Measurements from ENCODE around the gene ABCF2.

GRCh38 chr7:151244841-151245346 lies 17.9 kb upstream of the ABCF2 start:
- TF ChIP-seq GATA2 (IDR thresholded peaks at IDR 0.05; ENCODE audit: low read depth, low read length) (no peak), GATA3 (IDR thresholded peaks at IDR 0.05; ENCODE audit: low read depth, low read length) (no peak)

Measured in SH-SY5Y (cell line).